ENCODE measurements around the gene ACTN1. TPM values are rescaled to one million over a fixed set of nuclear protein-coding genes. Genes with fewer than 3 reads are reported as not detected.
A peak's percentile ranks its signal among the peaks of the same experiment; 100 is the strongest.

The ACTN1 gene
- polyA plus RNA-seq, 3 donors: 41.4 to 75.0 (median 69.4) TPM

- H3K4me3 ChIP-seq (replicated peaks in 1 of 3; ENCODE audit: low read depth in 2 of 3, low read length in 3 of 3): peak overlapping the region in 1 of 3 experiments; percentile 45
- peaks cover 0 to 1% (median 0%) of the 10 kb centered on the region in 3 donors for H3K27me3 Mint-ChIP-seq (ENCODE audit: low read depth in 3 of 3)
- H3K4me1 Mint-ChIP-seq: peaks cover 92% of the 10 kb centered on the region
- peaks cover 96% of the 10 kb centered on the region for H3K79me2 ChIP-seq (ENCODE audit: insufficient read depth, low read length)
- peak overlapping the region; percentile 57 to 65 for H3K4me3 Mint-ChIP-seq
- peaks cover 29 to 53% of the 10 kb centered on the region in 2 donors for H3K36me3 Mint-ChIP-seq
- 60% methylated on average over 11 of the region's 22 CpGs for WGBS (ENCODE audit: insufficient coverage)
- H3K27ac Mint-ChIP-seq: peak overlapping the region; percentile 97 to 99 (median 99)
- H2AFZ ChIP-seq (ENCODE audit: insufficient read depth, low read depth, low read length, poor library complexity, severe bottlenecking): no peak overlapping the region
- peaks cover 7 to 13% of the 10 kb centered on the region in 2 donors for H3K9me3 ChIP-seq (replicated peaks in 1 of 2; ENCODE audit: control insufficient read depth in 1 of 2, insufficient read depth in 1 of 2, low read length in 2 of 2)
- peak overlapping the region; percentile 52 for H3K4me2 ChIP-seq (replicated peaks; ENCODE audit: extremely low read depth, low read length, poor library complexity, severe bottlenecking)
- peaks cover 0 to 12% of the 10 kb centered on the region in 2 donors for H3K36me3 ChIP-seq (replicated peaks in 1 of 2; ENCODE audit: control insufficient read depth in 1 of 2, insufficient read depth in 2 of 2, low read length in 2 of 2)
- peaks cover 85 to 89% of the 10 kb centered on the region in 2 donors for H3K4me1 ChIP-seq (ENCODE audit: control insufficient read depth in 1 of 2, insufficient read depth in 2 of 2, low read length in 2 of 2)
- H3K27me3 ChIP-seq (ENCODE audit: control insufficient read depth in 2 of 2, insufficient read depth in 2 of 2, low read length in 2 of 2): no peaks in the 10 kb centered on the region
- H4K20me1 ChIP-seq (ENCODE audit: insufficient read depth, low read length): no peaks in the 10 kb centered on the region
- peak overlapping the region; percentile 58 for H3K9ac ChIP-seq (ENCODE audit: insufficient read depth, low read length, poor library complexity, severe bottlenecking)
- no peak for TF ChIP-seq CTCF (IDR thresholded peaks at IDR 0.05)
- peaks cover 4 to 20% (median 9%) of the 10 kb centered on the region in 7 donors for H3K9me3 Mint-ChIP-seq
- H3K27ac ChIP-seq (ENCODE audit: low read depth in 1 of 2, low read length in 2 of 2): peak overlapping the region; percentile 95 to 96
- DNase-seq: no peak
- intact Hi-C loops (cut with micrococcal nuclease): loop anchor here in 1 of 2 donors (10.0 kb wide), 1 partner anchor 244 kb away; no protein-coding TSS in a partner anchor
Measured at GRCh38 chr14:68928770-68929550, 50.1 kb downstream of the ACTN1 start.

GRCh38 chr14:68927956-68928675, 51.0 kb downstream of the ACTN1 start:
- no peaks in the 10 kb centered on the region for H3K27me3 ChIP-seq (ENCODE audit: control insufficient read depth in 2 of 2, insufficient read depth in 2 of 2, low read length in 2 of 2)
- Mint-ChIP-seq H3K36me3 (peaks cover 35 to 55% of the 10 kb centered on the region in 2 donors), H3K9me3 (peaks cover 4 to 20% (median 9%) of the 10 kb centered on the region in 7 donors), H3K4me1 (peaks cover 90% of the 10 kb centered on the region), H3K27me3 (ENCODE audit: low read depth in 3 of 3) (peaks cover 0 to 1% (median 0%) of the 10 kb centered on the region in 3 donors), H3K27ac (peak overlapping the region; percentile 97 to 99 (median 99)), H3K4me3 (peak overlapping the region; percentile 57 to 65)
- peak overlapping the region in 1 of 3 experiments; percentile 45 for H3K4me3 ChIP-seq (replicated peaks in 1 of 3; ENCODE audit: low read depth in 2 of 3, low read length in 3 of 3)
- peak in 2 of 3 donors; percentile 55 to 60 for DNase-seq
- H4K20me1 ChIP-seq (ENCODE audit: insufficient read depth, low read length): no peaks in the 10 kb centered on the region
- 0% methylated on average over 3 of the region's 9 CpGs for WGBS (ENCODE audit: insufficient coverage)
- H3K4me1 ChIP-seq (ENCODE audit: control insufficient read depth in 1 of 2, insufficient read depth in 2 of 2, low read length in 2 of 2): peaks cover 81 to 89% of the 10 kb centered on the region in 2 donors
- TF ChIP-seq CTCF (IDR thresholded peaks at IDR 0.05): no peak
- H3K79me2 ChIP-seq (ENCODE audit: insufficient read depth, low read length): peaks cover 96% of the 10 kb centered on the region
- peaks cover 0 to 16% of the 10 kb centered on the region in 2 donors for H3K36me3 ChIP-seq (replicated peaks in 1 of 2; ENCODE audit: control insufficient read depth in 1 of 2, insufficient read depth in 2 of 2, low read length in 2 of 2)
- peak overlapping the region; percentile 58 for H3K9ac ChIP-seq (ENCODE audit: insufficient read depth, low read length, poor library complexity, severe bottlenecking)
- H3K4me2 ChIP-seq (replicated peaks; ENCODE audit: extremely low read depth, low read length, poor library complexity, severe bottlenecking): peak overlapping the region; percentile 52
- H3K9me3 ChIP-seq (replicated peaks in 1 of 2; ENCODE audit: control insufficient read depth in 1 of 2, insufficient read depth in 1 of 2, low read length in 2 of 2): peaks cover 7 to 13% of the 10 kb centered on the region in 2 donors
- peak overlapping the region; percentile 95 to 96 for H3K27ac ChIP-seq (ENCODE audit: low read depth in 1 of 2, low read length in 2 of 2)
- intact Hi-C loops (cut with micrococcal nuclease): loop anchor here in 1 of 2 donors (10.0 kb wide), 1 partner anchor 243 kb away; no protein-coding TSS in a partner anchor
- H2AFZ ChIP-seq (ENCODE audit: insufficient read depth, low read depth, low read length, poor library complexity, severe bottlenecking): peak overlapping the region; percentile 72

All from CD14-positive monocyte (primary cell).